Cardiac ventricle fibroblast (primary cell): ENCODE data around the gene RFX4. TPM values are rescaled to one million over a fixed set of nuclear protein-coding genes. Genes with fewer than 3 reads are reported as not detected.

Source experiments
- total RNA-seq: library from RNA; depleted of rRNA; stranded (reverse); fragments of >200 nt; gene quantifications from 2 replicates; pipeline ENCODE4 v1.2.3, GENCODE V29; 2015

The RFX4 gene
- not detected in 2 replicates for total RNA-seq

GRCh38 chr12:106582641-106583230 is at the start of gene RFX4:
Gene RFX4 (plus strand): TSS chr12:106583004. CDS start chr12:106583321, 317 bp downstream.

DNA sequence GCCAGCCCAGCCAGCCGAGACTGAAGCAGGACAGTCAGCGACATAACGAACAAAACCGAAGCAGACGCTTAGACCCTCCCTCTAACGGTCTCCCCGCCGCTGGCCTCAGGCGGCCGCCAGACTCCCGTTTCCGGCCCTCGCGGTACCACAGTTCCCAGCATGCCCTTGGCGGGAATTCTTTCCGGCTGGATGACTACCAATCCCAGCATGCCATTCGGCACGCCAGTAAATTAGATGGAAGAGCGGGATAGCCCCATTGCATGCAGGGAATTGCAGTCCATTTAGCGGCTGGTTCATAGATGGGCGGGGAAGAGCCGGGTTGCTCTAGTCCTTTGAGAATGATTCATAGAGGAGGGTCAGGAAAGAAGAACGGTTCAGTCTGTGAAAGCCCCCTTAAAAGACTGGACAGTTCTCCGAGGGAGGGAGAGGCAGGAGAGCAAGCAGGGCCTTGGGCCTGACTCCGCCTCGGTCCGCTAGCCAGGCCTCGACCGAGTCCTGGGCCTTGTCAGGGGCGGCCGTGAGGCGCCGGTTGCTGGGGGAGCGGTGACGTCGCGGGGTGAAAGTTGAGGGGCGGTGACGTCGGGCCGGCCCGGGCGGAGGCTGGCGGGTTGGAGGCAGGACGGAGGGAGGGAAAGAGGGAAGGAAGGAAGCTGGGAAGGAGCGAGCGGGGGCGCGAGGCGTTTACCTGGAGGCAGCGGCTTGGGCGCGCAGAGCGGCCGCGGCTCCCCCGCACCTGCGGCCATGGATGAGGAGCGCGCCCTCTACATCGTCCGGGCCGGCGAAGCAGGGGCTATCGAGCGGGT is 191.4 kb downstream of the RFX4 start, which contains the start of gene RIC8B:
RIC8B (plus strand) TSS at position 678 of the 803 bp plus-strand sequence; CDS start at position 742, 64 bp downstream.

Other genes with a start within 250 kb of the RFX4 start
- gene POLR3B, start 225.3 kb upstream of the RFX4 start, total RNA-seq, result 8.7 and 10.4 TPM in 2 replicates
- gene RIC8B, start 191.7 kb downstream of the RFX4 start, total RNA-seq, result 6.0 and 9.7 TPM in 2 replicates